Dedifferentiated amniotic fluid mesenchymal stem cell (primary cell): ENCODE results near the gene SNTA1.
"Not testable (repeated sequence)": the region's sequence is repeated elsewhere in the genome, so short reads cannot be mapped to it uniquely, and the experiment has no call there.

ENCODE experiments used
- DNase-seq: peaks from one replicate; pipeline ENCODE4 v3.0.0-alpha.2; 2016; ENCODE audit errors: extremely low spot score

Gene SNTA1

DNA sequence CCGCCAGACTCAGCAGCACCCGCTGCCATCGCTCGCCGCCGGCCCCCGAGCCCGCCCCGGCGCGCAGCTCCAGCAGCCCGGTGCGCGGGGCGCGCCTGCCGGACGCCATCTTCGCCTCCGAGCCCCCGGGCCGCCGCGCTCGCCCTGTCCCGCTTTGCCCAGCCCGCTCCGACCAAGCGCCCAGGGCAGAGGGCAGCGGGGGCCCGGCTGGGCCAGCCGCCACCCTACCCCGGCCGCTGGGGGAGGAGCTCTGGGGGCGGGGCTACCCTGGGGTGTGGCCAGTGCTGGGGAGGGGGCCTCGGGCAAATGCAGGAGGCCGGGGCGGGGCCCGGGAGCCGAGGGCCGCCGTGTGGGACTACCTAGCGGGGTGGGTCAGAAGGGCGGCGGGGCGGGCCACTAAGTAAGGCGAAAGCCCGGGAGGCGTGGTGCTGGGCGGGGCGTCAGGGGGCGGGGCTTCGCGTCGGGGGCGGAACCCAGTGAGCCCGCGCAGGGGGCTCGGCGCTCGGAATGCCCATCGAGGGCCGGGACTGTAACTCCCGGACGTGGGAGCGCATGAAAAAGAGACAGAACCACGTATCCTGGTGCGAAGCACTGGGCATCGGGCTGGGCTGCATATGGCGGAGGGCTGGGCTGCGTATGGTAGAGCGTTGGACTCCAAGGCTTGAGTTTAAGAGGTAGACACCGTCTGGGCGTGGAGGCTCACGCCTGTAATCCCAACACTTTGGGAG, at the start of gene SNTA1:
TSS of gene SNTA1 (minus strand) at position 252 of the 728 bp plus-strand sequence. CDS start at position 109, 143 bp downstream.
- DNase-seq: peak; percentile 19

DNA sequence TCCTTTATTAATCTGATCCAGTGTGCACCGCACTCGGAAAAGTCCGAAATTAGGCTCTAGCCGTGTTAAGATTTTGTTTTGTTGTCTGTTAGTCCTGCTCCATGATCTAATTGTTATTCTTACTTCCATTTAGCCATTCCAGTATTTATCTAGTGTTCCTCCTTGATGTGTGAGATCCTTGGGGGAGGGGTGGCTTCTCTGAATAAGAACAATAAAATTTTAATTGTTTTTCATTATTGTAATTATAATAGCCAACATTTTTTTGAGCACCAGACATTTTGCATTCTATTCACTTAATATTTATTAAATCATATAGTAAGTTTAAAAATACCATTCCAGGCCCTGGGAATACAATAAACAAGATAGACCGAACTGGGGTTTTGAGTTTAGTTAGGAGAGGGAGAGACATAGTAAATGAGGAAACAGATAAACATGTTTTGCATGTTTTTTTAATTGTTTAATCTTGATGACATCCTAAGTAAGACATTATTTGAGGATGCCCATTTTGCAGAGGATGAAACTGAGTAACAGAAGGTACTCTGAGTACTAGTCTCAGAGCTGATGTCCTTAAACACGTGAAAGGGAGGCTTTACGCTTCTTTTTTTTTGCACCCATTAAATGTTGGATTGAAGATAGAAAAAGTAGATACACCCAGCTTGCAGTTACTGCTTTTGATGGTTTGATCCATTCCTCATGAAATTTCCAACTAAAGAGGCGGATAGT, 47.5 kb upstream of the SNTA1 start:
- DNase-seq: no peak

DNA sequence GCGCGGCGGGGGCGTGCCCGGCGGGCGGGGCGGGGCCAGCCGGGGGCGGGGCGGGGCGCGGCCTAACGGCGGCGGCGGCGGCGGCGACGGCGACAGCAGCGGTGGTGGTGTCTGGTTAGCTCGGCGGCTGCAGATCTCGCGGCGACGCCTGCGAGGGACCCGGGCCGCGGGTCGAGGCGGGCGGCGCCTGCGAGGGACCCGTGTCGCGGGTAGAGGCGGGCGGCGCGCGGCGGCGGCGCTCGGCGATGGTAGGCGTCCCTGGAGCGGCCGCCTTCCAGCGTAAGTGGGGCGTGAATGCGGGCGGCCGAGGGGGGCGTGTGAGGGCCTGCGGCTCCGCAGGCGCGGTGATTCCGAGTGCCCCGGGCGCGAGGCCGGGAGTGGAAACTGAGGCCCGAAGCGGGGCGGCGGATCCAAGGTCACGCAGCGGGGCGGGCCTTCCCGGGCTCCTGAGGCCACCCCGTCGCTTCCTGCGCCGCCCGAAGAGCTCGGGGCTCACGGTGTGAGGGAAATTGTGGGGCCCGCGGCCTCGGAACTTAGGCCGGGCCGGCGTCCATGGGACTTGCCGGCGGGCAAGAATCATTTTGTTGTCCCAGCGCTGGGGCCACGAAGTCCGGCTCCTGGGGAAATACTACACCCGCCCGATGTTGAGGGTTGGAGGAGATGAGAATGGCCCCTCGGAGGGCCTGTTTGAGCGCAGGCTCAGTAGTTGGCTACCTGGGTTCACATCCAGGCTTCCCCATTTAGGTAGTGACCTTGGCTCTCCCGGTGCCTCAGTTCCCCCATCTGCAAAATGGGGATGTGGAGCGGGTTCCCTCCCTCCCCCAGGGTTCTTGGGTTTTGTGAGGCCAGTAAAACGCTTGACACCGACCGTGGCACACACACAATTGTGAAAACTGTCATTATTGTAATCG, 46.7 kb upstream of the SNTA1 start, which contains the start of gene CBFA2T2:
TSS of gene CBFA2T2 (plus strand) at position 74 of the 911 bp plus-strand sequence. CDS start at position 246, 172 bp downstream.
- DNase-seq: peak; percentile 26

DNA sequence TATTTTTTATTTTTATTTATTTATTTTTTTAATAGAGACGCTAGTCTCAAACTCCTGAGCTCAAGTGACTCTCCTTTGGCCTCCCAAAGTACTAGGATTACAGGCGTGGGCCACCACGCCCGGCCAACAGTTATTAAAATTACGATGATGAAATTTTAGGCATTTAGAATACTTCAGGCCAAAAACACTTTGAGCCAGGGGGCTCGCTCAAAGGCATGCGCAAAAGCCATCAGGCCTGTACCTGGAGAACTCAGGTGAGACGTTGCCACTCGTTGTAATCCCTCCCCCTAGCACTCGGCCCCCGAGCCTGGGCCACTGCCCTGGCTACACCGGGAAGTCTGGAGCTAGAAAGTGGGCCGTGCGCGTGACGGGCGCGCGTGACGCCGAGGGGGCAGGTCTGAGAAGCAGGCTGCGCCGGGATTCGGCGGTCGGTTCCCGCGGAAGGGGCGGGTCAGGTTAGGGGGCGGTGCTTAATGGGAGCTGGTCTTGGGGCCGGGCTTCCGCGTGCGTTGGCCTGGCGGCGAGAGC, 46.0 kb upstream of the SNTA1 start:
- peak; percentile 97 for DNase-seq

DNA sequence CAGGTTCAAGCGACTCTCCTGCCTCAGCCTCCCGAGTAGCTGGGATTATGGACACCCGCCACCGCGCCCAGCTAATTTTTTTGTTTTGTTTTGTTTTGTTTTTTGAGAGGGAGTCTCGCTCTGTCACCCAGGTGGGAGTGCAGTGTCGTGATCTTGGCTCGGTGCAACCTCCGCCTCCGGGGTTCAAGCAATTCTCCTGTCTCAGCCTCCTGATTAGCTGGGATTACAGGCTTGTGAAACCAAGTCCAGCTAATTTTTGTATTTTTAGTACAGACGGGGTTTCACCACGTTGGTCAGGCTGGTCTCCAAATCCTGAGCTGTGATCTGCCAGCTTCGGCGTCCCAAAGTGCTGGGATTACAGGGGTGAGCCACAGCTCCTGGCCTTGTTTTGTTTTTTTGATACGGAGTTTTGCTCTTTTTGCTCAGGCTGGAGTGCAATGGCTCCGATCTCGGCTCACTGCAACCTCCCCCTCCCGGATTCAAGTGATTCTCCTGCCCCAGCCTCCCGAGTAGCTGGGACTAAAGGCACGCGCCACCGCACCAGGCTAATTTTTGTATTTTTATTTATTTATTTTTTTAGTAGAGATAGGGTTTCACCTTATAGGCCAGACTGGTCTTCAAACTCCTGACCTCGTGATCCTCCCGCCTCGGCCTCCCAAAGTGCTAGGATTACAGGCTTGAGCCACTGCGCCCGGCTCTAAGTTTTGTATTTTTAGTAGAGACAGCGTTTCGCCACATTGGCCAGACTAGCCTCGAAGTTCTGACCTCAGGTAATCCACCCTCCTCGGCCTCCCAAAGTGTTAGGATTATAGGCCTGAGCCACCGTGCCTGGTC, 45.3 kb upstream of the SNTA1 start:
- not testable (repeated sequence) for DNase-seq

DNA sequence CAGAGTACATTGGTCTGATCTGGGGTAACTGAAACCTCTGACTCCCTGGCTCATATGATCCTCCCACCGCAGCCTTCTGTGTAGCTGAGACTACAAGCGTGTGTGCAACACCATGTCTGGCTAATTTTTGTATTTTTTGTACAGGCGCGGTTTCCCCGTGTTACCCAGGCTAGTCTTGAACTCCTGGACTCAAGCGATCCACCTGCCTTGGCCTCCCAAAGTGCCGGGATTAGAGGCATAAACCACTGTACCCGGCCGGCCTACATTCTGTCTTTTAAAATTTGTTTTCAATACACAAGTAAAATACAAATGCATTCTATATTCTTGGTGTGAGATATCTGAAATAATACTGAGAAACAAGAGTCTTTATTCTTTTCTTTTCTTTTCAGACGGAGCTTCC, 44.6 kb upstream of the SNTA1 start:
- no peak for DNase-seq

DNA sequence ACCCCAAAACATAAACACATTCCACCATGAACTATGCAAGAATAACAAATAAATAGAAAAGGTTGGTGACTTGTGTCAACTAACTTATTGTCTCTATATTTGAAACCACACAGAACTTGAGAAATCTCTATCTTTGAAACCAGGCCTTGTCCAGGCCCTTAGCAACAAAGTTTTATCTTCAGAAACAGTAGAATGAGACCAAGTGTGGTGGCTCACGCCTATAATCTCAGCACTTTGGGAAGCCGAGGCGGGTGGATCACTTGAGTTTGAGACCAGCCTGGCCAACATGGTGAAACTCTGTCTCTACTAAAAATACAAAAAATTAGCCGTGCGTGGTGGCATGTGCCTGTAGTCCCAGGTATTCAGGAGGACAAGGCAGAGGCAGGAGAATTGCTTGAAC, 39.6 kb upstream of the SNTA1 start:
- not testable (repeated sequence) for DNase-seq

DNA sequence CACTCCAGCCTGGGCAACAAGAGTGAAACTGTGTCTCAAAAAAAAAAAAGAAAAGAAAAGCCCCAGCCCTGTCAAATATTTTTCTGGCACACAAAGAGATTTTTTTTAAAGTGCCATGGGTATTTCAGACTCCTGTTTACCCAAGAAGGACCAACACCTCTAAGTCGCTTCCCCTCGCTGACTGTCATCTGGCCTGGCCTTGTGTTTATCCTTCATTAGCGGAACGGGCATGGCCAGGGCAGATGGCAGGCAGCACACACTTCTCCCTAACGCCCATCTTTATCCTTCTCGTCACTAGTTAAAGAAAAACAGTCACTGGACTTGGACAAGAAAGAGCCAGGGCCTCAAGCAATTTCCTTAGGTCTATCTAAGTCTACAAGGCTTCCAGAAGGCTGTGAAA, 39.0 kb upstream of the SNTA1 start:
- no peak for DNase-seq

DNA sequence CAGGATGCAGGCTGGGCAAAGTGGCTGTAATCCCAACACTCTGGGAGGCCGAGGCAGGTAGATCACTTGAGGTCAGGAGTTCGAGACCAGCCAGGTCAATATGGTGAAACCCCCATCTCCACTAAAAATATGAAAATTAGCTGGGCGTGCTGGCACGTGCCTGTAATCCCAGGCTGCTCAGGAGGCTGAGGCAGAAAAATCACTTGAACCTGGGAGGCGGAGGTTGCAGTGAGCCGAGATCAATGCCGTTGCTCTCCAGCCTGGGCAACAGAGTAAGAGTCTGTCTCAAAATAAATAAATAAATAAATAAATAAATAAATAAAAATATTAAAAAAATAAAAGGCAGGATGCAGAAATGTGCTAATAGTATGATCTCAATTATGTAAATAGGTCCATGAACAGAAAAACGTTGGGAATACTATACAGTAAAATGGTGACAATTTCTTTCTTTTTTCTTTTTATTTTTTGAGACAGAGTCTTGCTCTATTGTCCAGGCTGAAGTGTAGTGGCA, 37.9 kb upstream of the SNTA1 start:
- DNase-seq: no peak

DNA sequence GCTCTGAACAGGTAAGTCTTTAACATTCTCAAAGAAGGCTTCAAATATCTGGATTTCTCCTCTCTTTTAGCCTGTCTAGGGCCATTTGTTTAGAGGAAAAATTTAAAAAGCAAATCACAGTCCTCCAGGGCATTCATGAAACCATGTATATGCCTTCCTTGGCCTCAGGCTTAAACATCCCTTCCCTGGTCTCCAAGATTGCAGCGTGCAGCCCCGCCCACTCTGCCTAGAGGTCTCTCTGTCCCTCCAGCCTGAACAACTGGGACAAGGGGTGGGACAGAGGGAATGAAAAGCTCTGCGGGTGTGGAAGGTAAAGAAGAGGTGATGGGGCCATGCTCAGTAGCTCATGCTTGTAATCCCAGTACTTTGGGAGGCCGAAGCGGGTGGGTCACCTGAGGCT, 36.5 kb upstream of the SNTA1 start:
- no peak for DNase-seq

DNA sequence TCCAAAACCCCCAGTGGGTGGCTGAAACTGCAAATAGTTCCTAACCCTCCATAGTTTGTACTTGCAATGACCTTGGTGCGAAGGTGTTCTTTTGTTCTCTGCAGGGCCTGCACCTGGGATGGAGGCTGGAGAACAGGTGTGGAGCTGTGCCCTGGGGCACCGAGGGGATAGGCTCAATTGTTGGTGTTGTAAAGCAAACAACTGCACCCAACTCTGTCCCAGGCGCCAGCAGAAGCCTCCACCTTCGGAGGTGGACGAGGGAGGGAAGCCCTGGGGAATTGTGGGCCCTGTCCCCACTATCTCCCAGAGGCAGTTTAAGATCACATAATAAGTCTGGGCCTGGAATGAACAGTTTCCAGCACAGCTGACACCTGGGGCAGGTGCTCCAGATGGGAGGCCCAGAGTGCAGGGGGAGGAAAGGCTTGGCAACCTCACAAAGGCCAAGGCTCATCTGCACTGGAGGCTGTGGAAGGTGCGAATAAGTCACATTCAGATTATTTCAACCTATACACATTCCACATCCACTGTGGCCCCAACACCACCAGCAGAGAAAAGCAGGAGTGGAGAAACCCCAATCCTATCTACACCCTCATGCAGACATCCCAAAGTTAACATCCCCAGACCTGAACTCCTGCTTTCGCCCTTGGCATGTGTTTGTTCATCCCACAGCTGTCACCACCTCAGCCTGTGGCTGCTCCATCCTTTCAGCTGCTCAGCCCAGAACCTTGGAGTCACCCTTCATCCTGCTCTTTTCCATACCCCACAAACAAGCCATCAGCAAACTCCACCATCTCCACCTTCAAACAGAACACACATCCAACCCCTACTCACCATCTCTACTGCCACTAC, 34.0 kb upstream of the SNTA1 start:
- no peak for DNase-seq

DNA sequence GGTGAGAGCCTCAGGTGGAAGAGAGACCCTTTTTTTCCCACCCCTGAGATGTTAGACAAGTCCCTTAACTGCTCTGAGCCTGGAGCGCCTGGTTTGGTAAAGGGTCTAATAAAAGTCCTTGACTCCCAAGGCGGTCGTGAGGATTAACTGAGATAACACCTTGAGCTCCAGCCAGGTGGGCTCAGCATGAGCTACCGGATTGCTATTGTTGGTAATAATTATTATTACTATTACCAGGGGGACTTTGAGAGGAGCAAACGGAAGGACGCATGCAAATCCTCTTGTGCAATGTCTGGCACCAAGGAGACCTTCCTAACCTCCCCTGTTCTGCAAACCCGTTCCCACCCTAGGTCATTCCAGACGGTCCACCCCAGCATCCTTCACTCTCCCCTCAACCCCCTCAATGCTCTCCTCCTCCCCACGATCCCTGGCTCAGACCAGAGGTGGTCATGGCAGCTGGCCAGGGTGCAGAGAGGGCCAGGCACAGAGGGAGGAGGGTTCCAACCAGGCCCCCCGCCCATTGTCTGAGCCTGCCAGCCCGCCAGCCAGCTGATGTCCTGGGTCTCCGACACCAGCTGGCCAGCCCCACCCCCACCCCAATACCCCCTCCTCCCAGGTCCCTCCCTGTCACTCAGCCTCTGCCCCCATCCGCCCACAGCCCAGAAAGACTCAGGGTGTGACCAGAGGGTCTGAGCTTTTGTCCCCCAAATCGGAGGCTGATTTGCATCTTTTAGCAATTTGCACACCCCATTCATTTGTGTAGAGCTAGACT, 32.0 kb upstream of the SNTA1 start:
- DNase-seq: no peak

DNA sequence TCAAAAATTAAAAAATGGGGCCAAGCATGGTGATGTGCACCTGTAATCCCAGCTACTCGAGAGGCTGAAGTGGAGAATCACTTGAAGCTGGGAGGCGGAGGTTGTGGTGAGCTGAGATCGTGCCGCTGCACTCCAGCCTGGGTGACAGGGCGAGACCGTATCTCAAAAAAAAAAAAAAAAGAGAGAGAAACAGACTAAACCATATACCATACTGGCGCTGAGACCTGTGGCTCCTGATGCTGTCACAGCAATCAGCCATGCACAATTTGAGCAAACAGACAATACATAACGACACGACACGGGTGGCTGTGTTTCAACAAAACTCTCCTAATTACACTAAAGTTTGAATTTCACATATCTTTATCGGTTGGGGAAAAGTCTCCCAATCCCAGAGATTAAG, 31.4 kb upstream of the SNTA1 start:
- no peak for DNase-seq

DNA sequence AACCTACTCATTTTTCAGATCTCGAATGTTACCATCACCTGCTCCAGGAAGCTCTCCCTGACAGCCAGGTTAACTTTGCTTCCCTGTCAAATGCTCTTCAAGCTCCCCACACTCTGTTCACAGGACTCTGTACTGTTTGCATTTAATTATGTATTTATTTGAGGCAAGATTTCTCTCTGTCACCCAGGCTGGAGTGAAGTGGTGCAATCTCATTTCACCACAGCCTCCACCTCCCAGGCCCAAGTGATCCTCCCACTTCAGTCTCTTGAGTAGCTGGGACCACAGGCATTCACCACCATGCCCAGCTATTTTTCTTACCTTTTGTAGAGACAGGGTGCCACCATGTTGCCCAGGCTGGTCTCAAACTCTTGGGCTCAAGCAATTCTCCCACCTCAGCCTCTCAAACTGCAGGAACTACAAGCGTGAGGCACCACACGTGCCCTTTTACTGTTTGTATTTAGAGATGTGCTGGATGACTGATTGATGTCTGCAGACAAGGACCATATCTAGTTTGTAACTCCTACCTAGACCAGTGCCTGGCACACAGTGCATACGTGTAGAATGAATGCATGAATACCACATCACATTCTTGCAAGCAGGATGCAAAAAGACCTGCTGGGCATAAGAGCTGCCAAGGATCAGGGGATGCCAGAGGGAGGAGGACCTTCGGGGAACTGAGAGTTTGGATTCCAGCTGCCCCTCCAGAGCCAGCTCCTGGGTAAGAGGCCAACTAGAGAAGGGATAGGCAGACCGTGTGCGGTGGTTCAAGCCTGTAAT, 30.7 kb upstream of the SNTA1 start:
- no peak for DNase-seq

DNA sequence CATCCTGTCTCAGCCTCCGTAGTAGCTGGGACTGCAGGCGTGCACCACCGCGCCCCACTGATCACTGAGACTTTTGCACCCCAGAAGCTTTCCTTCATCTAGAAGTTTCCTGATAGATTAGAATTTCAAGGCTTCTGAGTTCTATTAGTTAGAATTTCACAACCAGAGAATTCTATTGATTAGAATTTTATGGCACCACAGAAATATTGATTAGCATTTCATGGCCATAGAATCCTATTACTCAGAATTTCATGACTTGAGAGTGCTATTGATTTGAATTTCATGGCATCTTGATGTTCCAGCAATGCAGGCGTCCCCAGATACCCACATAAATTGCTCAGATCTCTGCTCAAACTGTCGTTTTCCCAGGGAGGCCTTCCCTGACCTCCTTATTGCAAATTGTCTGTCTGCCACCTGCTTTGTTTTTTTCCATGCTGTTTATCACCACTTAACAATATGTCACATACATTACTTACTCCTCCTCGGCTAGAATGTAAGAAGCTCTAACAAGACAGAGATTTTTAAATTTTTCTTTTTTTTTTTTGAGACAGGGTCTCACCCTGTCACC, 29.4 kb upstream of the SNTA1 start:
- no peak for DNase-seq

DNA sequence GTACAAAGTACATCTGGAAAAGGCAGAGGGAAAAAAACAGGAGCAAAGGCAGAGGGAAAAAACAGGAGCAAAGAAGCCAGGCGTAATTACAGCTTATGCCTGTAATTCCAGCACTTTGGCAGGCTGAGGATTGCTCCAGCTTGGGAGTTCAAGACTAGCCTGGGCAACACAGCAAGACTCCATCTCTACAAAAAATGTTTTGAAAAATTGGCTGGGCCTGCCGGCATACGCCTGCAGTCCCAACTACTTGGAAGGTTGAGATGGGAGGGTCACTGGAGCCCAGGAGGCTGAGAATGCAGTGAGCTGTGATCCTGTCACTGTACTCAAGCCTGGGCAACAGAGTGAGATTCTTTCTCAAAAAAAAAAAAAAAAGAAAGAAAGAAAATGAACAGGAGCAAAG, 27.3 kb upstream of the SNTA1 start:
- DNase-seq: no peak

DNA sequence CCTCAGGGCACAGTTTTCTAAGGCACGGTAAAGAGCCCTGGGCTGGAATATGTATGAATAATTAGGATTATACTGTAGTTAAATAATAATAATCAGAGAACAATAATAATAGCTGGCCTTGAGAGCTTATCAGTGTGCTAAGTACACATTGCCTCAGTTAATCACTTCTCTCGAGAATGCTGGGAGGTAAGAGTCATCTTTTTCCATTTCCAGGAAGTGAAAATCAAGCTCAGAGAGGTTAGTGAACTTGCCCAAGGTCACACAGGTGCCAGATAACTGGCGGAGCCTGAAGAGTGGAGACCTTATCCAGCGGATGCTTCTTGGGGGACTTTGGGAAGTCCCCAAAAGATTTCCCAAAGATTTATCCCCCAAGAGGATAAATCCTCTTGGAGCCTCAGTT, 26.9 kb upstream of the SNTA1 start:
- no peak for DNase-seq

DNA sequence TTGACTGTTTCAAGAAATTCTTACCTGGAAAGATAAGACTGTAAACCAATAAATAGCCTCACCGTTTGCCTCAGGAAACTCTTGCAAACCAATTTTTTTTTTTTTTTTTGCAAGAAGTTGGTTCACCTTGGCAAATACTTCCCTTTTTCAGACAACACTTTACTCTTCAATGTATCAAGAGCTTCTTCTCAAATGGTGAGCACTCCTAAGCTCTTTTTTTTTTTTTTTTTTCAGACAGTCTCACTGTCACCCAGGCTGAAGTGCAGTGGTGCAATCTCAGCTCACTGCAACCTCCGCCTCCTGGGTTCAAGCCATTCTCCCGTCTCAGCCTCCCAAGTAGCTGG, 22.7 kb upstream of the SNTA1 start:
- no peak for DNase-seq
